GM12892 (cell line): ENCODE results near the gene TBX2.

Experiments used
- DNase-seq: peaks from one replicate; pipeline ENCODE4 v3.0.0; 2011; ENCODE audit not compliant: insufficient read length
- FAIRE-seq: peaks from 2 replicates; lab custom pipeline; 2011; peaks lifted over from hg19 to GRCh38; lab: Jason Lieb, UNC
- POLR2A ChIP-seq: IDR thresholded peaks from 2 replicates; pipeline ENCODE4 v1.6.1; 2011; ENCODE audit warnings: low read depth, low read length, control low read depth
- POLR2AphosphoS5 ChIP-seq: IDR thresholded peaks from 2 replicates; pipeline ENCODE4 v1.6.1; 2011; ENCODE audit warnings: low read depth, low read length, control low read depth
- TAF1 ChIP-seq: IDR thresholded peaks from 2 replicates; pipeline ENCODE4 v1.6.1; 2011; ENCODE audit warnings: low read depth, mild to moderate bottlenecking, control low read depth, low read length, borderline replicate concordance

TBX2 gene

GRCh38 chr17:61362852-61363600, 36.6 kb upstream of the TBX2 start:
- no peak for DNase-seq
- FAIRE-seq, result no peak
- TF ChIP-seq TAF1 (no peak), POLR2A (no peak), POLR2AphosphoS5 (no peak)

GRCh38 chr17:61363601-61364462, 35.8 kb upstream of the TBX2 start:
- FAIRE-seq, result no peak
- DNase-seq, result no peak
- TF ChIP-seq POLR2A, result no peak
- TF ChIP-seq POLR2AphosphoS5, result no peak
- TF ChIP-seq TAF1, result no peak

- DNase-seq, result no peak
- TF ChIP-seq POLR2A (no peak), POLR2AphosphoS5 (no peak), TAF1 (no peak)
- no peak for FAIRE-seq
Observed at GRCh38 chr17:61364463-61364846, 35.2 kb upstream of the TBX2 start.

GRCh38 chr17:61366076-61366714, 33.4 kb upstream of the TBX2 start:
- FAIRE-seq (no peak), DNase-seq (no peak)
- no peak for TF ChIP-seq TAF1
- TF ChIP-seq POLR2AphosphoS5, result no peak
- no peak for TF ChIP-seq POLR2A

- no peak for TF ChIP-seq TAF1
- TF ChIP-seq POLR2A, result no peak
- TF ChIP-seq POLR2AphosphoS5, result no peak
- FAIRE-seq, result no peak
- DNase-seq, result no peak
Observed at GRCh38 chr17:61366715-61367413, 32.8 kb upstream of the TBX2 start.

GRCh38 chr17:61368049-61368831, 31.4 kb upstream of the TBX2 start:
- no peak for FAIRE-seq
- TF ChIP-seq POLR2A, result no peak
- TF ChIP-seq POLR2AphosphoS5, result no peak
- TF ChIP-seq TAF1, result no peak
- no peak for DNase-seq

GRCh38 chr17:61368832-61369450, 30.7 kb upstream of the TBX2 start:
- TF ChIP-seq POLR2AphosphoS5 (no peak), POLR2A (no peak), TAF1 (no peak)
- DNase-seq, result no peak
- FAIRE-seq, result no peak

GRCh38 chr17:61369751-61370150, 29.9 kb upstream of the TBX2 start:
- TF ChIP-seq POLR2A (no peak), TAF1 (no peak), POLR2AphosphoS5 (no peak)
- DNase-seq (no peak), FAIRE-seq (no peak)

GRCh38 chr17:61371179-61371578, 28.5 kb upstream of the TBX2 start:
- TF ChIP-seq POLR2AphosphoS5, result no peak
- TF ChIP-seq POLR2A, result no peak
- no peak for TF ChIP-seq TAF1
- FAIRE-seq (no peak), DNase-seq (no peak)

GRCh38 chr17:61371606-61372005, 28.0 kb upstream of the TBX2 start:
- TF ChIP-seq POLR2AphosphoS5 (no peak), TAF1 (no peak)
- DNase-seq, result no peak
- FAIRE-seq, result no peak
